ENCODE data around the gene MBD3L1. TPM values are rescaled to one million over a fixed set of nuclear protein-coding genes. Genes with fewer than 3 reads are reported as not detected.

The MBD3L1 gene
- total and polyA plus RNA-seq, 10 of the 15 experiments (the other 5 are each of a cell fraction or from before 2014, with no cell fraction given): not detected

GRCh38 chr19:8835877-8836276 lies 3.7 kb downstream of the MBD3L1 start:
- Histone ChIP-seq H3K4me2 (ENCODE audit: control insufficient read depth, insufficient read depth) (no peak overlapping the region), H3K4me3 (no peak overlapping the region), H2AFZ (ENCODE audit: control insufficient read depth, low read depth, low read length) (no peak overlapping the region), H3K79me2 (ENCODE audit: control insufficient read depth, insufficient read depth, low read length) (no peaks in the 10 kb centered on the region), H3K36me3 (ENCODE audit: control insufficient read depth in 2 of 2, insufficient read depth in 2 of 2, low read length in 1 of 2) (no peaks in the 10 kb centered on the region), H3K4me1 (ENCODE audit: control insufficient read depth, insufficient read depth, low read length) (no peaks in the 10 kb centered on the region), H3K9ac (ENCODE audit: control insufficient read depth, insufficient read depth, low read length) (no peak overlapping the region), H4K20me1 (ENCODE audit: control insufficient read depth, insufficient read depth) (no peaks in the 10 kb centered on the region), H3K27me3 (replicated peaks in 1 of 2; ENCODE audit: control insufficient read depth in 2 of 2, insufficient read depth in 2 of 2, low read length in 1 of 2) (no peaks in the 10 kb centered on the region), H3K9me3 (replicated peaks; ENCODE audit: control insufficient read depth, insufficient read depth, low read length) (no peaks in the 10 kb centered on the region; the same call in 2 of the 3 replicates), H3K27ac (ENCODE audit: control insufficient read depth, insufficient read depth) (no peak overlapping the region)
- TF ChIP-seq POLR2AphosphoS2 (IDR thresholded peaks at IDR 0.05; ENCODE audit: low read depth, low read length) (no peak), CTCF (IDR thresholded peaks at IDR 0.05 in 2 of 3, conservative IDR thresholded peaks at IDR 0.05 in 1 of 3; ENCODE audit: control insufficient read depth in 2 of 3, extremely low read depth in 1 of 3, insufficient read depth in 1 of 3, low read depth in 3 of 3, low read length in 3 of 3) (no peak), PKNOX1 (IDR thresholded peaks at IDR 0.05) (no peak), FOS (IDR thresholded peaks at IDR 0.05; ENCODE audit: borderline replicate concordance, extremely low read depth, insufficient read length) (no peak), ZBED1 (IDR thresholded peaks at IDR 0.05; ENCODE audit: borderline replicate concordance) (no peak), BCLAF1 (IDR thresholded peaks at IDR 0.05) (no peak), FOXM1 (IDR thresholded peaks at IDR 0.05; ENCODE audit: low read depth, low read length) (no peak), CREM (IDR thresholded peaks at IDR 0.05; ENCODE audit: low read depth) (no peak), BMI1 (IDR thresholded peaks at IDR 0.05; ENCODE audit: borderline replicate concordance) (no peak), SREBF1 (IDR thresholded peaks at IDR 0.05; ENCODE audit: low read length) (no peak), BCL3 (IDR thresholded peaks at IDR 0.05; ENCODE audit: borderline replicate concordance, insufficient read depth, low read depth, low read length, poor library complexity, severe bottlenecking) (no peak), MEF2B (IDR thresholded peaks at IDR 0.05; ENCODE audit: partially characterized antibody, poor library complexity, severe bottlenecking) (no peak), SMARCA5 (IDR thresholded peaks at IDR 0.05) (no peak), TAF1 (IDR thresholded peaks at IDR 0.05; ENCODE audit: borderline replicate concordance, low read depth, low read length) (no peak), RFX5 (IDR thresholded peaks at IDR 0.05; ENCODE audit: low read depth, low read length) (no peak), LARP7 (IDR thresholded peaks at IDR 0.05) (no peak), RUNX3 (IDR thresholded peaks at IDR 0.05; ENCODE audit: low read length) (no peak), MYB (IDR thresholded peaks at IDR 0.05; ENCODE audit: borderline replicate concordance, low read depth, low read length) (no peak)
- DNase-seq (ENCODE audit: low read depth, low spot score) (no peak), ATAC-seq (no peak), FAIRE-seq (no peak)
- ChIA-PET RAD21 (ENCODE audit: unreplicated experiment) (no interaction called here), POLR2A (no interaction called here), CTCF (no interaction called here), SMC1A (ENCODE audit: uncharacterized antibody, unreplicated experiment) (no interaction called here)
- intact Hi-C loops (cut with micrococcal nuclease; ENCODE audit: unreplicated experiment): no loop called here
- 77% methylated on average over 3 of the region's 3 CpGs for WGBS (ENCODE audit: insufficient coverage, insufficient replicate concordance, low lambda C conversion rate, missing lambda C conversion rate)
- in situ Hi-C loops (cut with MboI): no loop called here
- BruUV-seq (replicated peaks): no TSS peak

Data from GM12878 (cell line).